ENCODE results near the gene DOK6.
"Not testable (repeated sequence)": the region's sequence is repeated elsewhere in the genome, so short reads cannot be mapped to it uniquely, and the experiment has no call there.

DOK6 gene

GRCh38 chr18:69400253-69400975 is at the start of gene DOK6:
Gene DOK6 (plus strand): TSS chr18:69400888.
- peak; percentile 4 for DNase-seq

GRCh38 chr18:69353023-69353422 is 47.7 kb upstream of the DOK6 start:
- no peak for DNase-seq

DNA sequence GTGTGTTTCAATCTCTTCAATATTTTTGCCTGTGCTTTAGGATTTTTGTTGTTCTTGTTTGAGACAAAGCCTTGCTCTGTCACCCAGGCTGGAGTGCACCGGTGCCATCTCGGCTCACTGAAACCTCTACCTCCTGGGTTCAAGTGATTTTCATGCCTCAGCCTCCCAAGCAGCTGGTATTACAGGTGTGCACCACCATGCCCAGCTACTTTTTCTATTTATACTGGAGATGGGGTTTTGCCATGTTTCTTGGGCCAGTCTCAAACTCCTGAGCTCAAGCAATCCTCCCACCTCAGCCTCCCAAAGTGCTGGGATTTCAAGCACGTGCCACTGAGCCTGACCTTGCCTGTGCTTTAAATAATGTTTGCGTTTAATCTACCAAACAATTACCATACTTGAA is 43.1 kb upstream of the DOK6 start:
- DNase-seq, result no peak

DNA sequence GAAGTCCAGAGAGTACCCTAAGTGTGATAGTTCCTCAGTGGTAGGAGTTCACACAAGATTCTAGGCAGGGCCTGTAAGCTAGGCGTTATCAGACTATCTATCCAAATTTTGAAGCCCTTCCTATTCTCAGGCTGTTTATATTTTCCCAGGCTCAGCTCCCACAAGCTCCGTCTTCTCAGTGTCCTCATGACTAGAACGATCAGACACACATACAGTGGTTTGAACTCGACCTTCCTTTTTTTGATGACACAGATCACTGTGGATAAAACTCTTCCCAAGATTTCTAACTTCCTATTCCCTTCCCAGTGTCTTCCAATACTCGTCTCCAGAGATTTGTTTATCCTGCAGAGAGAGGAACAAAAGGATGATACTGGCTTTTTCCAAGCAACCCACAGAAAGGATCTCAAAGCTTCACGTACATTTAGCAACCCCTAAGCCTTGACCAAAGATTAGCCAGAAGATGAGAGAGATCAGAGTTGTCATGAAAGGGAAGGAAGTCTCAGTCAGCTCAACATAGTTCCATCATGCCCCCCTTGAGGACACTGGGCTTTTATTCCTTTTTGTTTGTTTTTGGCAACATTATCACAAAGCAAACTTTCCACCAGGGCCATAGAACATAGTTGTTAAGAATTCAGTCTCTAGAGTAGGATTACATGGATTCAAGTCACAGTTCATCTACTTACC is 42.3 kb upstream of the DOK6 start:
- no peak for DNase-seq

DNA sequence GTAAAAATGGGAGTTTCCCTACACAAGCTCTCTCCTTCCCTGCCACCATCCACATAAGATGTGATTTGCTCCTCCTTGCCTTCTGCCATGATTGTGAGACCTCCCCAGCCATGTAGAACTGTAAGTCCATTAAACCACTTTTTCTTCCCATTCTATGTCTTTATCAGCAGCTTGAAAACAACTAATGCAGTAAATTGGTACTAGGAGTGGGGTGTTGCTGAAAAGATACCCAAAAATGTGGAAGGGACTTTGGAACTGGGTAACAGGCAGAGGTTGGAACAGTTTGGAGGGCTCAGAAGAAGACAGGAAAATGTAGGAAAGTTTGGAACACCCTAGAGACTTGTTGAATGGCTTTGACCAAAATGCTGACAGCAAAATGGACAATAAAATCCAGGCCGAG is 40.9 kb upstream of the DOK6 start:
- not testable (repeated sequence) for DNase-seq

- DNase-seq, result no peak
Observed at GRCh38 chr18:69364930-69365329, 35.8 kb upstream of the DOK6 start.

GRCh38 chr18:69365658-69366057 is 35.0 kb upstream of the DOK6 start:
- DNase-seq, result no peak

- no peak for DNase-seq
Observed at GRCh38 chr18:69367104-69367503, 33.6 kb upstream of the DOK6 start.

GRCh38 chr18:69371729-69372128 is 29.0 kb upstream of the DOK6 start:
- no peak for DNase-seq

DNA sequence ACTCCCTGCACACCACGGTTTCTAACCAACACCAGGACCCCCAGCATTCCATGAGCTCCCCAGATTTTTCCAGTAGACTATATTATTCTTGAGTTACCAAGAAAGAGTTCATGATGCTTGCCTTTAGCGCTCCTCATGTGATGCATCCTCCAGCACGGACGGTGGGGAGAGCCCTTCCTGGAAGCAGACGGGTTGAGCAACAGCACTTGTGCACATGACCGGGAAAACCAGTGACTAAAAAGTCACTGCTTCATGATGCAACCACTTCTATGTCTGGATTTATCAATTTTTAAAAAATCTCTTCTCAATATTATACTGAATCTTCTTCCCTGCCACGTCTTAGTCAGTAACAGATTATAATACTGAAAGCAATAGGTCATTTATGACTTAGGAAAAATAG is 20.4 kb upstream of the DOK6 start:
- DNase-seq, result no peak

- DNase-seq, result no peak
Observed at GRCh38 chr18:69383186-69383585, 17.5 kb upstream of the DOK6 start.

GRCh38 chr18:69387186-69387585 is 13.5 kb upstream of the DOK6 start:
- no peak for DNase-seq

DNA sequence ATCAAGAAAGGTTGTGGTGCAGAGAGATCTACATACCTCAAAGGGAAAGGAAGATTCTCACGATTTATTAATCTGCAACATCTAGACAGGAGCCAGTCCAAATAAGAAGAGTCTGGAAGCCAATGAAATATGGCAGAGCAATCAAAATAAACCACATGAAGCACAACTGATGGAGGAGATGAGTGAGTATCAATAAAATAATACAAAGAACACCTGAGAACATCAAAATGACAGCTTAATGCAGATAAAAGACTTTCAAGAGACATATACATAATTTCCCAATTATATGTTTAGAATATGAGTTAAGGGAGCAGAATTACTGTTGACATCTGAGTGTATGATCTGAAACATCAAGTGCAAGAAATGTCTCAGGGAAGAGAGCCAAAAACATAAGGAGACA is 12.5 kb upstream of the DOK6 start:
- no peak for DNase-seq

DNA sequence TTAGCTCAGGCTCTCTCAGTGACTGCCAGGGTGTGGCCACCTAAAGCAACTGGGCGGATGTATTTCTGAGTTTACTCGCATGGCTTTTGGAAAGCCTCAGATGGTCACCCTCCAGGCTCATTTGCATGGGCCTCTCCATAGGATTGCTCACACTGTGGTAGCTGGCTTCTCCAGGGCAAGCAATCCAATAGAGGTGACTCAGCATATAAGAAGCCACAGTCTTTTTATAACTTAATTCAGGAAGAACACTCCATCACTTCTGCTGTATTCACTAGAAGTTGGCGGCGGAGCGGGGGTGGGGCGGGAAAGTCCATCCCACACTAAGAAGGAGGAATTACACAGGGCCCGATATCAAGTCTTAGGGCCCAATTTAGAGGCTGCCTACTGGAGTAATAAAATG is 3.6 kb upstream of the DOK6 start:
- no peak for DNase-seq

DNA sequence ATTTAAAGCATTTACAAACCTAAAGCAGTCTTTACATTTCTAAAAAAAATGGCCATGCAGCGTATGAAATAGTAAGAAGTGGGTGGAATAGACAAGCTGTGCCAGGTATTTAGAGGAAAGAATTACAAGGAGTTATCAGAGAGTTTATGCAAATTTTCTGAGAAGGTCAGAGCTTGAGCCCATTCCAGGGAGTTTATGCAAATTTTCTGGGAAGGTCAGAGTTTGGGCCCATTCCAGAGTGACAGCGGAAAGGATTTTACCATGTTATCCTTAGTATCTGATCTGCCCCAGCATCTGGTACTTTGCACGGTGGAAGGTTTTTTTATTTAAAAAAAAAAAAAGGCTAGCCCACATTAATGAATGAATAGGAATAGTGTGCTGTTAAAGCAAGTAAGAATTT is 1.4 kb upstream of the DOK6 start:
- no peak for DNase-seq

- no peak for DNase-seq
Observed at GRCh38 chr18:69400976-69401225, 213 bp downstream of the DOK6 start.

- DNase-seq, result peak; percentile 3
Observed at GRCh38 chr18:69401226-69401971, 711 bp downstream of the DOK6 start.

GRCh38 chr18:69401972-69402532 is 1.4 kb downstream of the DOK6 start:
- DNase-seq, result no peak

DNA sequence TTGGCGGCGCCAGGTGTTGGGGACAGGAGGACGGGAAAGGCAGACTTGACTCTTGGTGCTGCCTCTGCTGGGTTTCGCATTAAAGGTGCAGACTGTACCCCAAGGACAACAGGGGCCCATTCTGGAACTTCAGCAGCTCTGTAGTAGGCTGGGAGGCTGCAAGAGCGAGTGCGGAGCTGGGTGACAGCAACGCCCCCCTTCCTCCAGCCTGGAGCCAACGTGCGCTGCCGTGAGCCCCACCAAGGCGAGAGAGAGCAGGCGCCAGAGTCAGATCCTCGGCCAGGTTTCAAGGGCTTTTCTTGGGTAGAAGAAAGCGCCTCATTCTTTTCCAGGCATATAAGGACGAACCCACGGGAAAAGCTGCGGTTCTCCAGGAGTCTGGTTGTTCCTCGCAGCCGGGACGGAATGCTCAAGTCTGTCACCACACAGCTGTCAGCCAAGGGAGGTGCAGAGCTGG is 1.9 kb downstream of the DOK6 start:
- no peak for DNase-seq

DNA sequence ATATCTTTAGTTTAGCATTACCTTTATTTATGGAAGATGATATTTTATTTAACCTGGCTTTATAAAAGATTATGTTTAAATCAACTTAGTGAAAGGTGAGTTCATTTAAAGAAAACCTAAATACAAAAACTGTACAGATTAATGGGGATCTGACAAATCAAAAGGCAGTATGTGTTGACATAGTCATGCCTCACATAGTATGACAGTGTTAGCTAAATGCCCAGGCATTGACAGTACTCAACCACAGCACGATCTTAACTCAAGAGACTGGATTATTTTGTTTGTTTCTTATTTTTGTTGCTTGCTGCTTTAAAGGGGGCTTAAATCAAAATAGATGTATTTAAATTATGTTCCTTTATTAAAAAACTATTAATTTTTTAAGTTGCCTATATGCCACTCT is 7.8 kb downstream of the DOK6 start:
- DNase-seq, result no peak

DNA sequence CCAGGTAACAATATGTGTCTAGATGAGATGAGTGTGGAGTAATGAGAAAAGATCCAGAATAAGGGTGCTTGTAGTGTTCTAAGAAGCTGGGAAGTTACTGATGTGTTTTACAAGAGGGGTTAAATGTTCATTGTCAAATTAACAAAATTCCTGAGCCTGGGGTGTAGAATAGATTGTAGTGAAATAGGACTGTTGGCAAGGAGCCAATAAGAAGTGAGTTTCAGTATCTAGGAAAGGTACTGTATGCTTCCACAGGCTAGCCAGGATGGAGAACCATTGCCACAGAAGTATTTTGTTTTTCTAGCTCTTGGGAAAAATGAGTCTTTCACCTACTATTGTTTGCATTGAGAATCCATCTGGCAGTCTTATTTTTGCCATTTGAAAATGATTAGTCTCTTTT is 10.5 kb downstream of the DOK6 start:
- no peak for DNase-seq

DNA sequence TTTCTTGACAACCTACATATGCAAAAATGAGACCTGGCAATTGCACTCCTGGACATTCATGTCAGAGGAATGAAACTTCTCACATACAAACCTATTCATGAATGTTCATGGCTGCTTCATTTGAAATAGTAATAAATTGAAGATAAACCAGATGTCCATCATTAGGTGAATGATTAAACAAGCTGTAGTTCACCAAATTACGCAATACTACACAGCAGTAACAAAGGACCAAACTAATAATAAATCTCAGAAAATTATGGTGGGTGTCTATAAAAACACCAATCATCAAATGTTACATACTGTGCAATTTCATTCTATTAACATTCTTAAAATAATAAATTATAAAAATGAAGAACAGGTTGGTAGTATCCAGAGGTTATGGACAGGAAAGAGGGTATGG is 13.5 kb downstream of the DOK6 start:
- DNase-seq, result no peak

GRCh38 chr18:69432847-69433246 is 32.2 kb downstream of the DOK6 start:
- DNase-seq, result no peak

GRCh38 chr18:69435000-69435399 is 34.3 kb downstream of the DOK6 start:
- no peak for DNase-seq

All from EL (cell line).